ENCODE measurements around the gene OPRL1.

DNA sequence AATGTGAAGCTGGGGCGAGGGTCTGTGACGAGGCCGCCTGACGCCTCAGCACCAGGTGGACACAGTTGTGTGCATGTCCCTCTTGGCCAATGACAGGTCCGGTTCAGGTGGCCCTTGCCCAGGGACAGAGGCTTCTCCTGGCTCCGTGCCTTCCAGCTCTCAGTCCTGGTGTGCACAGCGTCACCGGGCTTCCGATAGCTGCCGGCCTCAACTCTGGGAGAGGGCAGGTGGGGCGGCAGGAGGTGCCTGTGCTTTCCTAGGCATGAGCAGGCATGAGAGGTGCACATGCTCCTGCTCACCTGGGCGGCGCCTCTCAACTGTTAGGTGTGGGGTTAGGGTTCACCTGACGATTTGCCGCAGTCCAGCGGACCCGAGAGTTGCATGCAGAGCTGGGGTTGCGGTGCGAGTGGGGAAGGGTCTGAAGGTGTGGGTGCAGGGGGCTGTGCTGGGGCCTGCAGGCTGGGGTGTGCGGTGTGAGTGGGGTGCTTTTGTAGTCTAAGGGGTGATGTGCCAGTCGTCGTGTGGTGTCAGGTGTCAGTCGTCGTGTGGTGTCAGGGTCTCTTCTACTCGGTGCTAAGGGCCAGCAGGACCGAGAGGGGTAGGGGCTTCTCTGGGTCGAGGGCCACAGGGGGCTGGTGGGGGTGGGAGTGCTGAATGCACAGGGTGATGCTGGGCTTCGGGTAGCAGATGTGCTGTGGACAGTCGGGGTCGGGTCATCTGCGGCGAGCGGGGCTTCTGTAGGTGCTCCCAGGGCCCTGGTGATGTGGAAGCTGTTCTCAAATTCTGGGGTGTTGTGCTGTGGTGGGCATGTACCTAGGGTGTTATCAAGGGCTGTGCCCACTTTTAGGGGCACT is 26.7 kb upstream of the OPRL1 start:
- TF ChIP-seq, protein P1, sequence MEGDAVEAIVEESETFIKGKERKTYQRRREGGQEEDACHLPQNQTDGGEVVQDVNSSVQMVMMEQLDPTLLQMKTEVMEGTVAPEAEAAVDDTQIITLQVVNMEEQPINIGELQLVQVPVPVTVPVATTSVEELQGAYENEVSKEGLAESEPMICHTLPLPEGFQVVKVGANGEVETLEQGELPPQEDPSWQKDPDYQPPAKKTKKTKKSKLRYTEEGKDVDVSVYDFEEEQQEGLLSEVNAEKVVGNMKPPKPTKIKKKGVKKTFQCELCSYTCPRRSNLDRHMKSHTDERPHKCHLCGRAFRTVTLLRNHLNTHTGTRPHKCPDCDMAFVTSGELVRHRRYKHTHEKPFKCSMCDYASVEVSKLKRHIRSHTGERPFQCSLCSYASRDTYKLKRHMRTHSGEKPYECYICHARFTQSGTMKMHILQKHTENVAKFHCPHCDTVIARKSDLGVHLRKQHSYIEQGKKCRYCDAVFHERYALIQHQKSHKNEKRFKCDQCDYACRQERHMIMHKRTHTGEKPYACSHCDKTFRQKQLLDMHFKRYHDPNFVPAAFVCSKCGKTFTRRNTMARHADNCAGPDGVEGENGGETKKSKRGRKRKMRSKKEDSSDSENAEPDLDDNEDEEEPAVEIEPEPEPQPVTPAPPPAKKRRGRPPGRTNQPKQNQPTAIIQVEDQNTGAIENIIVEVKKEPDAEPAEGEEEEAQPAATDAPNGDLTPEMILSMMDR (IDR thresholded peaks at IDR 0.05), result no peak
- TF ChIP-seq POLR2AphosphoS5 (IDR thresholded peaks at IDR 0.05; ENCODE audit: low read depth, low read length) (no peak), TCF7L2 (IDR thresholded peaks at IDR 0.05; ENCODE audit: low read depth, low read length) (no peak), SIN3A (IDR thresholded peaks at IDR 0.05; ENCODE audit: borderline replicate concordance, insufficient read depth, low read depth, low read length) (no peak)
- TF ChIP-seq, protein P2, sequence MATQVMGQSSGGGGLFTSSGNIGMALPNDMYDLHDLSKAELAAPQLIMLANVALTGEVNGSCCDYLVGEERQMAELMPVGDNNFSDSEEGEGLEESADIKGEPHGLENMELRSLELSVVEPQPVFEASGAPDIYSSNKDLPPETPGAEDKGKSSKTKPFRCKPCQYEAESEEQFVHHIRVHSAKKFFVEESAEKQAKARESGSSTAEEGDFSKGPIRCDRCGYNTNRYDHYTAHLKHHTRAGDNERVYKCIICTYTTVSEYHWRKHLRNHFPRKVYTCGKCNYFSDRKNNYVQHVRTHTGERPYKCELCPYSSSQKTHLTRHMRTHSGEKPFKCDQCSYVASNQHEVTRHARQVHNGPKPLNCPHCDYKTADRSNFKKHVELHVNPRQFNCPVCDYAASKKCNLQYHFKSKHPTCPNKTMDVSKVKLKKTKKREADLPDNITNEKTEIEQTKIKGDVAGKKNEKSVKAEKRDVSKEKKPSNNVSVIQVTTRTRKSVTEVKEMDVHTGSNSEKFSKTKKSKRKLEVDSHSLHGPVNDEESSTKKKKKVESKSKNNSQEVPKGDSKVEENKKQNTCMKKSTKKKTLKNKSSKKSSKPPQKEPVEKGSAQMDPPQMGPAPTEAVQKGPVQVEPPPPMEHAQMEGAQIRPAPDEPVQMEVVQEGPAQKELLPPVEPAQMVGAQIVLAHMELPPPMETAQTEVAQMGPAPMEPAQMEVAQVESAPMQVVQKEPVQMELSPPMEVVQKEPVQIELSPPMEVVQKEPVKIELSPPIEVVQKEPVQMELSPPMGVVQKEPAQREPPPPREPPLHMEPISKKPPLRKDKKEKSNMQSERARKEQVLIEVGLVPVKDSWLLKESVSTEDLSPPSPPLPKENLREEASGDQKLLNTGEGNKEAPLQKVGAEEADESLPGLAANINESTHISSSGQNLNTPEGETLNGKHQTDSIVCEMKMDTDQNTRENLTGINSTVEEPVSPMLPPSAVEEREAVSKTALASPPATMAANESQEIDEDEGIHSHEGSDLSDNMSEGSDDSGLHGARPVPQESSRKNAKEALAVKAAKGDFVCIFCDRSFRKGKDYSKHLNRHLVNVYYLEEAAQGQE (IDR thresholded peaks at IDR 0.05; ENCODE audit: insufficient read depth in 1 of 2, low read depth in 2 of 2, low read length in 1 of 2), result no peak

Measured in Panc1 (cell line).